HG03095 (cell line): ENCODE results near the gene ACTL10.
"Not testable (repeated sequence)": the region's sequence is repeated elsewhere in the genome, so short reads cannot be mapped to it uniquely, and the experiment has no call there.

ENCODE experiments used
- ATAC-seq: cut with Tn5 transposase; IDR thresholded peaks from one replicate; pipeline ENCODE4 v1.9.1; 2021; ENCODE audit warnings: moderate library complexity; ENCODE audit not compliant: unreplicated experiment

ACTL10 gene

DNA sequence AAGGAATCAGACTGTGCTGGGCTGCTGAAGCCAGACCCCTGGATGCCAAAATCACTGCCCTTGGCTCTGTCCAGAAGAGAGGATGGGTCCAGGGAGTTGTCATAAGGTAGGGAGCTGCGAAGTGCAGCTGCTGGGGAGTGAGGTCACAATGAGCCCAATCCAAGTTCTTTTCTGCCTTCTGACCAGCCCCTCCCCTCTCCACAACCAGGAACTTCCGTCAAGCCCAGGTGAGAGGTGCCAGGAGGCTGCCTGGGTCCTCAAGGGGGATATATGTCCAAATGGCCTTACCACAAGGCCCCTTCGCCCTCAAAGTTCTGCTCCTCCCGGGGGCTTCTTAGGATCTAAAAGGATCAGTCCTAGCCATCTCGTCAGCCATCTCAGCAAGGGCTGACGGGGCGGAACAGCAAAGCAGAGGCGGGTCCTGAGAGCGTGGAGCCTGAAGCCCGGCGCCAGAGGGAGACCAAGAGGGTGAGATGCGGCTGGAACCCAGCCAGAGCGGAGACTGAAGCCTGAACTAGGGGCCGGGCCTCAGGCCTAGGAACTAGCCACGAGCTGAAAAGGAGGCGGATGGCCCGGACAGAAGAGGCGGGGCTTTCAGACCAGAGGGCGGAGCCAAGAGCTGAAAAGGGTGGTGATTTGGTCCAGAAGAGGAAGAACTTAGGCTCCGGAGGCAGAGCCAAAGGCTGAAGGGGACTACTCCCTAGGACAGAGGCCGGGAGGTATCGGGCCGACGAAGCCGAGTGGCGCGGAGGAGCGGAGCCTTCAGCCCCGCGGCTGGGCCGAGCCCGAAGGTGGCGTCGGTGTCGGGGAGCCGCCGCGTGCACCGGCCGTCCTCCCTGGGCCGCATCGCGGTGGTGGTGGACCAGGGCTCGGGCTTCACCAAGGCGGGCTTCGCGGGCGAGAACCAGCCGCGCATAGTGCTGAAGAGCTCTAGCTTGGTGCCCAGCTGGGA is at the start of gene ACTL10:
Gene ACTL10, plus strand, starts transcription at position 651 of the 952 bp plus-strand sequence. CDS start 555 bp downstream, outside the sequence.
- peak; percentile 65 for ATAC-seq

DNA sequence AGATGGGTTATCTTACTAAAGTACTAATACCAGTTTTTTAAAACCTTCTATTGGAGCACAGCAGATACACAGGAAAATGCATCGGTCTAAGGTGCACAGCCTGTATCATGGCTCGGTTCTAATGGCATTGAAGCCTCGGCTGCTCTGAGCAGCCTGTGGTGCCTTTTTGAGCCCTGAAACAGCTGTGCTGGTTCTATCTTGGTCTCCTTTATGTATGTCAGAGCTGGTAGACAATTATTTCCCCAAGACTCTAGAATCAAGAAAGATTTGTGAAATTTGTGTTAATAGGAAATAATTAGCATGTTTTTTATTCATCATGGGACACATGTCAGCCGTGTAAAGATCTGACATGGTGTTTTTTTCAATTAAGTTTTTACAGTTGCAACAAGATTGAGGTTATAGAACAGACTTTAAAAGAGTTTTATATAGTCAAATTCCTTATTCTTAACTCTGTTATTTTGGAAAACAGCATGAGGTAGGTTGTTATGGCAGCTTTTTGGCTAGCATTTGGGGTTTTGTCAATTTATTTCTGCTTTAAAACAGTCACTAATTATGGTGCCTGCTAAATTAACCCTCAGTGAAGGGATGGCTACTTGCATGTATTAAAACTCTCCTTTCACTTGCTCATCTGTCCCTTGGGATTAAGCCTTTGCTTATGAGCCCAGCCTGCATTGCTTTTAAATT is 44.9 kb upstream of the ACTL10 start:
- ATAC-seq, result no peak

DNA sequence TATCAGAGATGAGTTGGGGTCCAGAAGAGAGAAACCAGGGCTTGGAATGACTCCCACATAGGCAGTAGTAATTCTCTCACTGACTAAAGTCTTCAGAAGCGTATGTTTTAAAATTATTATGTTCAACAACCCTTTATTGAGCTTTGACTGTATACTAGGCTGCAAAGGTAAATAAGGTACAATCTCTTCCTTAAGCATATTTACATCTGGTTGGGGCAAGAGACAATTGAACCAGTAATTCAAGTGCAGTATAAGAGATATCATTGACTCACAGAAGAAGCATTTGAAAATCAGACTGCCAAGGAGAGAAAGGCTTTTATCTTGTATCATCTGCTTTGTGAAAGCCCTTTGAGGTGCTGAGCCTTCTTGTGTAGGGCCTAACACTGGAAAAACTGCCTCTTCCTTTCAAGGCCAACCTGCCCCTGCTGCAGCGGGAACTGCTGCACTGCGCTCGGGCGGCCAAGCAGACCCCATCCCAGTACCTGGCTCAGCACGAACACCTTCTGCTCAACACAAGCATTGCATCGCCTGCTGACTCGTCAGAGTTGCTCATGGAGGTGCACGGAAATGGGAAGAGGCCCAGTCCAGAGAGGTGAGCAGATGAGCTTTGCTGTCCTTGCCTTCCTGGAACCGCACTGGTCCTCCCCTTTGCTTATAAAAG is 43.9 kb upstream of the ACTL10 start:
- no peak for ATAC-seq

DNA sequence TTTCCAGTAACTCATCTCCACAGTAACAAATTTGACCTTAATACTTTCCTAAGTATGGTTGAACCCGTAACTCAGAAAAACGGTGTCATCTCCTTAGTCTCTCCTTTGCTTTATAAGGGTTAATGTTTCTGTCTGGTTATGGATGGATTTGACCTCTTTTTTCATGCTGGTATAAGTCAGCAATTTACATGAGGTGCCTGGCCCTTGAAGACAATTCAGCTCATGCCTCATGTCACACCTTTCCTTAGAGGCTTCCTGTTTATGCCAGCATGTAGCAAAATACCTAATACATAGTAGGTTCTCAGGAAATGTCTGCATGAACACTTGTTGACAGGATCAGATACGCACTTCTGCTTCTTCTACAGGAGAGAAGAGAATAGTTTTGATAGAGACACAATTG is 42.3 kb upstream of the ACTL10 start:
- no peak for ATAC-seq

DNA sequence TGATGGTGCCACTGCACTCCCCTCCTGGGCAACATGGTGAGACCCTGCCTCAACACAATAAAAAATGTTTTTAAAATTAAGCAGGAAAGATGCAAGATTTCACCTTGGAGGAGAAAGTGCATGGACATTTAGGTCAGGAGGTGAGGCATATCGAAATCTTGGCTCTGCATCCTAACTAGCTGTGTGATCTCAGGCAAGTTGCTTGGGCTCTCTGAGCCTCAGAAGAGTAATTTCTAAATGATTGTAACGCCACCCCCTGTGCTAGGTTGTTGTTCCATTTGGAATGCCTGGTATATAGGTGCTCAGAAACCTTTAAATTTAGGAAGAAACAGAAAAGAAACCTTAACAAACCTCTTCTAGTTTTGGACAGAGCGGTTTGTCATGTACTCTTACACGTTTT is 40.6 kb upstream of the ACTL10 start:
- no peak for ATAC-seq

DNA sequence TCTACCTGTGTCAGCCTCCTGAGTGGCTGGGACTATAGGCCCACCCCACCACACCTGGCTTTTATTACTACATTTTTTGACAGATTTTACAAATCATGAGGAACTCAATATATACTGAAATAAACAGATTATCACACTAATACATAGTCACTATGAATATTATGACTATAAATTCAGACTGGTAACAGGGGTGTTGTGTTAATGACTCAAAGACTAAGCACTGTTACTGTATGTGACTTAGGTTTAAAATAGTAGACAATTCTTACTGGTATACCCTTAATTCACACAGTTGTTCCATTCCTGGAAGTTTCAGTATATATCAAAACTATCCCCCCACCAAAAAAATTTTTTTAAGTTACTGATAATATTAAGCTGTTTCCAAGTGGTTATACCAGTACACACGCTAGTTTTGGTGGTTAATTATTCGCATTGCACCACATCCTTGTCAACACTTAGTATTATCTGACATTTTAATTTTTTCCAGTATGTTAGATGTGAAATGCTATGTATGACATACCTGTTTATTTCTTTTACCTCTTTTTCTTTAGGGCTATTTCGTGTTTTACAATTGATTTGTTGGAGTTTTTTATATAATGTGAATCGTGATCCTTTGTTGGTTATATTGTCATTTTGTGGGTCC is 39.0 kb upstream of the ACTL10 start:
- ATAC-seq, result no peak

DNA sequence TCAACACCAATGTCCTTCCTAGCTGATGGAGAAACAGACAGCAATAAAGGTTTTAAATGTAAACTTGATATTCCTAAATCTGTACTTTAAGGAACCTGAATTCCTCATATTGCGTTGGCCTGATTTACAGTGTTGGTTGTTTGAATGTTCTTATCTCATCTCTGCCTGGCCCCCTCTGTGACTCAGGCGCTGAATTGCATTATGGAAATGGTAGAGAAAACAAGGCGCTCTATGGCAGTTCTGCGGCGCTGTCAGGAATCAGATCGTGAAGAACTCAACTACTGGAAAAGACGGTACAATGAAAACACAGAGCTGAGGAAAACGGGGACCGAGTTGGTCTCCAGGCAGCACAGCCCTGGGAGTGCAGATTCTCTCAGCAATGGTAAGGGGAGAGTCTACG is 37.2 kb upstream of the ACTL10 start:
- ATAC-seq, result no peak

DNA sequence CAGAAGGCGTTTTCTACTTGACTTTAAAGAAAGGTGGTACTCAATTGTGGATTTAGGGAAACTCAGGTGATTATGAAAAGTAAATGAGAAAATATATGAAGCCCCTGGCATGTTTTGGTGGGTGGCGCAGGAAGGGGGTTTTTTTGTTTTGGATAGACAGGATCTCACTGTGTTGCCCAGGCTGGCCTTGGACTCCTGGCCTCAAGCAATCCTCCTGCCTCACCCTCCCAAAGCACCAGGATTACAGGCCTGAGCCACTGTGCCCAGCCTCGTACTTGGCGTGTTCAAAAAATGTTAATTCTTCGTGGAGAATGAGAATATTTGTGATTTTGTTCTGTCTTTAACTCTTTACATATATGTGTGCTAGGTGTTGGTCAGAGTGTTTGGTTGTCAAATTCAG is 36.8 kb upstream of the ACTL10 start:
- ATAC-seq, result no peak

DNA sequence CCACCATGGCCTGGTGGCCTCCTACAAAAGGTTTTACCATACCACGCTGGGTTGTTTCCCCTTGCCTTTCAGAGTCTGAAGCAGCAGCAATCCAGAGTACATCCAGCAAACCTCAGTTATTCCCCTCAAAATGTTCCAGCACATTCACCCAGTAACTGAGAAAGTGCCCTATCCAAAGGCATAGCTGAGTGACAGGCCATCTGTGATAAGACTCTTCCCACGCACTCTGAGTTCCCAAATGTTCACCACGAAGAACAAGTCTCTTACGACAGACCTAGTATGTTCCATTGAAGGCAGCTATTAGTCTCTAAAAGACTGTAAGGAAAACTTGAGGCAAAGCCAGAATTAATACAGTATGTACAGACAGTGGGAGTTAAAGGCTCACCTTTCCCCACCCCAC is 36.2 kb upstream of the ACTL10 start:
- no peak for ATAC-seq

DNA sequence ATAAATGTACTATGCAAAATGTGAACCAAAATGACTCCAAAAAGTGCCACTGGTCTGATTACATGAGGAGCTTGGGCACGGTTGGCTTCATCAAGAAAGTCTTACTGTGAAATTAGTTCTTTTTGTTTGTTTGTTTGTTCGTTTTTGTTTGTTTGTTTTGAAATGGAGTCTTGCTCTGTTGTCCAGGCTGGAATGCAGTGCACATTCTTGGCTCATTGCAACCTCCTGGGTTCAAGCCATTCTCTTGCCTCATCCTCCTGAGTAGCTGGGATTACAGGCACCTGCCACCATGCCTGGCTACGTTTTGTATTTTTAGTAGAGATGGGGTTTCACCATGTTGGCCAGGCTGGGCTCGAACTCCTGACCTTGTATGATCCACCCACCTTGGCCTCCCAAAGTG is 34.8 kb upstream of the ACTL10 start:
- ATAC-seq, result not testable (repeated sequence)

DNA sequence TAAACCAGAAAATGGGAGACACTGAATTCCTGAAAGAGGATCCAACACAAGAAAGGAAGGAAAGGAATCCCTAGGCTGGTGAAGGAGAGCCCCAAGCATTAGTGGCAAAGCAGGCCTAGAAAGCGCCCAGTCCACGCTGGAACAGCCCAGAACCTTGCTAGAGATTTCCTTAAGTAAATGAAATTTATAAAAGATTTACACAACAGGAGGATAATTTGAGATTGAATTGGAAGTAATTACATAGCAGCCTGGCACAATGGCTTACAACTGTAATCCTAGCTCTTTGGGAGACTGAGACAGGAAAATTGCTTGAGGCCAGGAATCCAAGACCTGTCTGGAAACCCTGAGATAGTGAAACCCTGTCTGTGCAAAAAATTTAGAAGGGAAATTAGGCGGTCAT is 31.4 kb upstream of the ACTL10 start:
- no peak for ATAC-seq

DNA sequence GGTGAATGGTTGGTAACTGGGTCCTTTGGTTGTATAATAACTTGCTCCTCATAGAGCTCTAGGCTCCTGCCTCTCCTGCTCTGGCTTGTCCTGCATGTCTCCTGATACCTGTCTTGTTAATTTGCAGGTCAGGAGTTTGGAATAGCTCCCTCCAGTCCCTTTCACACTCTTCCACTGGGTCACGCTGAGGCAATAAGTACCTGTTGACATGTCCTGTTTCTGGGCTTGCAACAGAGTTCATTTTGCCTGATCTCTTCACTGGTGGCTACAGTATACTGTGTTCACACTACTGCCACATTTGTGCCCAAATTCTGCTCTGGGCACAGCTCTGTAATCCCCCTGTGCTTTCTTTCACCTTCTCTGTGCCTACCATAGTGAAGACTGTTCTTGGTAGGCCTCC is 30.0 kb upstream of the ACTL10 start:
- ATAC-seq, result no peak

DNA sequence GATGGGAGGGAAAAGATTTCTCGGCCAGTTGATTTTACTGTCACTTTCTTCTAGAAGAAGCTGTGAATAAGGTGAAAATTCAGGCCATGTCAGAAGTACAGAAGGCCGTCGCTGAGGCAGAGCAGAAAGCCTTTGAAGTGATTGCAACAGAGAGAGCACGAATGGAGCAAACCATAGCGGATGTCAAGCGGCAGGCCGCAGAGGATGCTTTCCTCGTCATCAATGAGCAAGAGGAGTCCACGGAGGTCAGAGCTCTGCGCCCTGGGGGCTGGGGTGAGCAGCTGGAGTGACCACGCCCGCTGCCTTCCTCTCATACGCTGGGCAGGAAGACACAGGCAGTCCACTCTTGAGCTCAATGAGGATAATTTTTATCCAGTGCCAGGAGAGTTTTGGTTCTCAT is 26.5 kb upstream of the ACTL10 start:
- no peak for ATAC-seq

DNA sequence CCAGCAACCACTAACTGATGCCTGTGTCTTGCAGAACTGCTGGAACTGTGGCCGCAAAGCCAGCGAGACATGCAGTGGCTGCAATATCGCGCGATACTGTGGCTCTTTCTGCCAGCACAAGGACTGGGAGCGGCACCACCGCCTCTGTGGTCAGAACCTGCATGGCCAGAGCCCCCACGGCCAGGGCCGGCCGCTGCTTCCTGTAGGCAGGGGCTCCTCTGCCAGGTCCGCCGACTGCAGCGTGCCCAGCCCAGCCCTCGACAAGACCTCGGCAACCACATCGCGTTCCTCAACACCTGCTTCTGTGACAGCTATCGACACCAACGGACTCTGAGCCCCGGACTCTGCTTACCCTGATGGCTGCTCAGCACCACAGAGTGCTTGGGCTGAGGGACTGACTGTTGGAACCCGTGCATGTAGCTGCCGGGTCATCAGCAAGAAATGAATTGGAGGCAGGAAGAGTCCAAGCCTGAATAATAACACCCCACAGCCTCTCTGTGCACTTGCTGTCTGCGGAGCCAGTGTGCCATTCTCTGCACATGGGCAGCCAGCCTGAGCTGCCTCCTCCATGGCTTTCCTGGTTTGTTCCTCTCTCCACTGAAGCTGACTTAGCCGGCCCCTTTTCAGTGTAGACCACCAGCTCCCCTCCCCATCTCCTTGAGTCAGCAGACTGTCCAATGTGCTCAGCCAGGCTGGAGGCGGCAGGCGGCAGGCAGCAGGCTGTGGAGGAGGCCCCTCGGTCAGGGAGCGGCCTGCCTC is 22.3 kb upstream of the ACTL10 start:
- ATAC-seq, result no peak

DNA sequence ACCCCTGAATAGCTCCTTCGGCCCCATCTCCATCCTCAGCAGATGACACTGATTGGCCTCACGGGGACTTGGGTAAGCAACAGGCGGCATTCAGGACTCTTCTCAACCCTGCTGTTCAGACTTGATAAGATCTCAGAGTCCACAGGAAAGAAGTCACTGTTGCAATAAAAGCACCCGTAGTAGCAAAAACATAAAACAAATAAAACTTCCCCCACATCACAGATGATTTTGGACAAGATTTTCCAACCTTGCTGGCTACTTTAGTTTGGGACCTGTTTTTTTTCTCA is 21.7 kb upstream of the ACTL10 start:
- ATAC-seq, result no peak

DNA sequence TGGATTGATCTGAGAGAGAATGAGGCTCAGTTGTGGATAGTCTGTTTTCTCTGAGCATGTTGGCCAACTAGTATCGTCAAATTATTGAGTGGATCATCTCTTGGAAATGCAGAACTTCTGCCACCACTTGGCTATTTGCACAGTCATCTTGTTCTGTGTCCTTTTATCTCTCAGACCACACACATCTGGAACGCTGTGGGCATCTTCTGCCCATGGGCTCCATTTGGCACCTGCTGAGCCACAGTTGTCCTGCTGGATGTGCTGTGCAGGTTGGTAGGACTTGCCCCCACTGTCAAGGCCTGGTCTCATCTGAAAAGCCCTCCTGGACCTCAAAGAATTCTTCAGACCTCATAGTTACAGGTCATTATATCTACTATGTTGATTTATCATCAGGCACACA is 21.3 kb upstream of the ACTL10 start:
- no peak for ATAC-seq

DNA sequence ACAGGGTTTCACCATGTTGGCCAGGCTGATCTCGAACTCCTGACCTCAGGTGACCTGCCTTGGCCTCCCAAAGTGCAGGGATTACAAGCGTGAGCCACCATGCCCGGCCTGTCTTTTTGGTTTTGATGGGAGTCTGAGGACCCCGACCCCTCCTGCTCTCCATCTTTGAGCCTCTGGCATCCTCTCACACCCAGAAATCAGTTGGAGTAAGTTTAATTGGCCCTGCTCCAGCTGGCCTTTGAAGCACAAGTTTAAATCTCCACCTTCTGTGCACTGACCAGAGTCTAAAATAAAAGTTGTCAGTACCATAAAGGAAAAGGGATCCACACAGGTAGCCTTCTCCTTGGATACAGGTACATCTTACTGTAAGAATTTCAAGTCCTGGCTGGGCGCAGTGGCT is 20.6 kb upstream of the ACTL10 start:
- ATAC-seq, result no peak

DNA sequence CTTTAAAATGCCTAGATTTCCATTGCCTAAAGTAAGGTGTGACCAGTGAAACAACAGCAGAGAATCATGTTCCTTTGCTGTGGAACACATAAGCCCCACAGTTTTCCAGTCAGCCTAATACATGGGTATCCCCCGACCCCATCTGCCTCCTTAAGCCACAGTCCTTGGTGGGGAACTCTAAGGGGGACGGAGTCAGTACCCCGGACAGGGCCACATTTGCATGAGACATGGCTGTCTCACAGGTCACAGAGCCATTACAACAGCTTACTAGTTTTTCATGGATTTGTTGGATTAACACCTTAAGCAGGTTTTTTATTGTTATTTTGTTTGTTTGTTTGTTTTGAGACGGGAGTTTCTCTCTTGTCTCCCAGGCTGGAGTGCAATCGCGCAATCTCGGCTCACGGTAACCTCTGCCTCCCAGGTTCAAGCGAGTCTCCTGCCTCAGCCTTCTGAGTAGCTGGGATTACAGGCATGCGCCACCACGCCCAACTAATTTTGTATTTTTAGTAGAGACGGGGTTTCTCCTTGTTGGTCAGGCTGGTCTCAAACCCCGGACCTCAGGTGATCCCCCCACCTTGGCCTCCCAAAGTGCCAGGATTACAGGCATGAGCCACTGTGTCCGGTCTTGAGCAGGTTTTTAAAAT is 19.7 kb upstream of the ACTL10 start:
- ATAC-seq, result not testable (repeated sequence)

DNA sequence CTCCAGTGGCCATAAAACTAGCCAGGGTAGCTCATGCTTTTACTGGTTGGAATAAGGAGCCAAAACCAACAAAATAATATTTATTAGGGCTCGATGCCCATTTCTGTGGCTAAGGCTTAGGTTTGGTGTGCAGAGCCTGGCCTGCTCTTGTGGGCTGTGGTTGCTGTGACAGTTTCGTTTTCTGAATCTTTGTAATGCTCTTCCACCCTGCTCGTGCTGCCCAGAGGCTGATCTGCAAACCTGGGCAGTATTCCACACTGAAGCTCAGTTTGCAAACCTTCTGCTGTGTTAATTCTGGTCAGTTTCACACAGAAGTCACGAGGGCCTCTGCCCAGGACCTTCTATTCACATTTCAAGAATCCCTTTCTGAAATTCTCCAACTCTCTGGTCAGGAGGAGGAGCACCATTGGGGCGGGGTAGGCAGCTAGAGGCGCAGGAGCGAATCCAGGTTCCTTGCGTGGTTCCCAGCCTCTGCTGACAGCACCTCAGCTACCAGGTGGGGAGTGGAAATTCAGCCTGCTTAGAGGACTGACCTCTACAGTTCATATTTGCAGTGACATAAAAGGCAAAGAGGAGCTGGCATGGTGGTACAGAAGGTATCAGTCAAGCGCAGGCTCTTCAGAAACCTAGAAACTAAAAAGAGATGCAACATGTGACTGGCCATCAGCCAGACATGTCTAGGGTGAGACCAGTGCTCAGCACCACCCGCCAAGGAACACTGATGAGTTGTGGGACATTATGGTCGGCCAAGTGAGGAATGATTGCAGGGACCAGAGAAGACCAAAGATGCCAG is 18.9 kb upstream of the ACTL10 start:
- ATAC-seq, result no peak
